Activated T-cell treated with anti-CD3 and anti-CD28 coated beads for 1 hour (primary cell): Measurements from ENCODE around the gene ACIN1.
"Not testable (repeated sequence)": the region's sequence is repeated elsewhere in the genome, so short reads cannot be mapped to it uniquely, and the experiment has no call there.

ENCODE experiments used
- DNase-seq: peaks from one replicate; pipeline ENCODE4 v3.0.0-alpha.2; 2020; ENCODE audit warnings: low read depth

Gene ACIN1

GRCh38 chr14:23122086-23122485 lies 27.1 kb upstream of the ACIN1 start:
- DNase-seq, result no peak

DNA sequence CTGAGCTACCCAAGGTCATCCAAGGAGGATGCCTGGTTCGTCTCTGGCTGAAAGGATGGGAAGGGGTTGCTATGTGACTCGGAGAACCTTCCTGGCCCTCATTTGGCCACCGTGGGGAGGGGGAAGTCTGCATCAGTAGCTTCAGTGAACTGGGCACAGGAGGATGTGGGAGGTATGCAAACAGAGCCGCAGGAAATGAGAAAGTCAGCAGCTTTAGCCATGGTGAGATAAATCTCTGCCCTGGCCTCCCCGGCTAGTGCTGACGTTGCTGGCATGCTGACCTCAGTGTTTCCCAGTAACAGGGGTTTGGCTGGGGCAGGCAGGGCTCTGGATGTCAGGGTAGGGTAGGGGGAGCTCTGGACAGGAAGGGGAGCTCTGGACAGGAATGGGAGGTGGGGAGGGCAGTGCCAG lies 26.4 kb upstream of the ACIN1 start:
- no peak for DNase-seq

GRCh38 chr14:23120541-23121251 lies 25.8 kb upstream of the ACIN1 start:
- DNase-seq, result peak; percentile 58

DNA sequence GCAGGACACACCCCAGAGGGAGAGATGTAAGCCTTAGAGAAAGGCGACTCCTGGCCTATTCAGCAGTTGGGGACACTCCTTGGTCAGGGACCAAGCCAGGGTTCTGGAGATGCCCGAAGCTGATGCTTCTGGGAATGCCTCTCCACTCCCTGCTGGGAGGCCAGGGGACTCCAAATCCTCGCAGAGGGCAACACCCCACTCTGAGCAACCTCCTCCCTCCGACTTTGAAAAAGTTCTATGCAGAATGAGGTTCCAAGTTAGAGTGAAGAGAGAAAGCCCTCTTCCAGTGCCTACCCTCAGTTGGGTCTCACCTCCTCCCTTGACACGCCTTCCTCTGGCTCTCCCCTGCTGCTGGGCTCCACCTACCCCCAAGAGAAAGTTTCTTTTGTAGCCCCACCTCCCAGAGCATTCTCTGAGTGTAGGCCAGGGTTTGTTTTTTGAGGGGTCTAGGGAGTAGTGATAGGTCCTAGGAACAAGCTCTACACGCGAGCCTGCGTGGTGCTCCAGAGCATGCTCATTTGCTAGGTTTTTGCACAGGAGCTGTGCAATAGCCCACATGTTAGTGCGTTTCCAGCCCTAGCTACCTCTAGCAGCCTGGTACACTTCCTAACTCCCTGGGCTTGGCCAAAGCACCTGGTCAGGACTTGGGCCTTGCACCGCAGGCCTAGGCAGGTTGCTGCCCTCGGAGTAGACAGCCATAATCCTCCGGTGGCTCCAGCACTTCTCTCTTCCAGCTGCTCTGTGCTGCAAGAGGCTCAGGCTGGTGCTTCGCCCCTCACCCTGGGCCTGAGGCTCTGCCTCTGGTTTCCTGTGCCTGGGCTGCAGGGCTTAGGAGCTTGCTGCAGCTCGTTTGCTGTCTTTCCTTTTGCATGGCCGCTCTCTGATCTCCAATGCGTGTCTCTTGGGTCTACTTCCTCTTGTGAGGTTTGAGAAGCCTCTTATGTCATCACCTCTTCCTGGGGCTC lies 24.7 kb upstream of the ACIN1 start:
- peak; percentile 16 for DNase-seq

DNA sequence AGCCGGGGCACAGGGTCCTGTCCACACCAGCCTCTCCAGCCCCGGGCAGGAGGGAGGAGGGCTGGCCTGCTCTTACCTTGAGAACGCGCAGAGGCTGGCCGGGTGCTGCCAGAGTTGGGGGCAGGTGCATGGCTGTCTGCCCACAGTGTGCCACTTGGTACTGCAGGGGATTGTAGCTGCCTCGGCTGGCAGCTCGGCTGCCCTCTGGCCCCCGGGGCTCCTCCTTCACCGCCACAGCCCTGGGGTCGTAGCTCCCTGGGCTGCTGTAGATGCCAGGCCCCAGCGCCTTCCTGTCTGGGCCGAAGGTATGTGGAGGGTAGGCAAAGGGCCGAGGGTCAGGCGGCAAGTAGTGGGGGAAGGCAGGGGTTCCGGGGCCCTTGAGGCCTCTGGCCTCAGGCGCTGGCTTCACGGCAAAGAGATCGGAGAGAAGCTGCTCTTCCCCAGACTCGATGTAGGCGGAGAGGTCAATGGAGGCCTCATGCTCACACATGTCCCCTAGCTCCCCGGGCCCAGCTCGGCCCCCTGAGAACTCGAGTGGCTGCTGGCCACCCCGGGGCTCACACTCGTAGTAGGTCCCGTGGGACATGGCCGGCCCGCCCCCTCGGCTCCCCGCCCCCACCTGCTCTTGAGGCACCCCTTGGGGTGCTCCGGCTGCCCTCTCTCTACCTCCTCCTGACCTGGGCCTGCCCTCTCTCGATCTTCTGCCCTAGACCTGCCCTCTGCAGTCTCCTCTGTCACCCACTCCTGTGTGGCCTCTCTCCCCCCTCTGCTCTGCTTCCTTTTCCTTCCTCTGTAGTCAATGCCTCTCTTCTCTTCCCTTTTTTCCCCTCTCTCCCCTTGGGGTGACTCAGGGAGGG lies 23.8 kb upstream of the ACIN1 start, which contains the start of gene CEBPE:
TSS of gene CEBPE (minus strand) at position 750 of the 857 bp plus-strand sequence. CDS start at position 586, 164 bp downstream.
- DNase-seq, result no peak

GRCh38 chr14:23117371-23118020 lies 22.6 kb upstream of the ACIN1 start:
- no peak for DNase-seq

DNA sequence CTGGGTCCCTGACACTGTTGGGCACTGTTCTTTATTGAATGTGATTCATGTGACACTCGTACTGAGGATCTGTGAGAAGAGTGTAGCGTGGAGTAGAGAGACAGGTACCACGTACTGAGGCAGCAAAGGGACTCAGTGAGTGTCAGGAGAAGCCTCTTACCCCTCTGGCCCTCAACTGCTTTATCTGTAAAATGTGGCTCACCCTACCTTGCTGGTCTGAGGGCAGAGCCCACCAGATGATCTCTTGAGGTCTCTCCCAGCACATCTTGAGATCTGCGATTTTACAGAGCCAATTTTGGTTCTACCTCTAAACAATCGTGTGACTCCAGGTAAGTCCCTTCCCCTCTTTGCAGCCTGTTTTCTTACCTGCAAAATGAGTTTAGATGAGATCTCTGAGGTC lies 21.0 kb upstream of the ACIN1 start:
- no peak for DNase-seq

GRCh38 chr14:23115039-23115731 lies 20.2 kb upstream of the ACIN1 start:
- DNase-seq, result no peak

DNA sequence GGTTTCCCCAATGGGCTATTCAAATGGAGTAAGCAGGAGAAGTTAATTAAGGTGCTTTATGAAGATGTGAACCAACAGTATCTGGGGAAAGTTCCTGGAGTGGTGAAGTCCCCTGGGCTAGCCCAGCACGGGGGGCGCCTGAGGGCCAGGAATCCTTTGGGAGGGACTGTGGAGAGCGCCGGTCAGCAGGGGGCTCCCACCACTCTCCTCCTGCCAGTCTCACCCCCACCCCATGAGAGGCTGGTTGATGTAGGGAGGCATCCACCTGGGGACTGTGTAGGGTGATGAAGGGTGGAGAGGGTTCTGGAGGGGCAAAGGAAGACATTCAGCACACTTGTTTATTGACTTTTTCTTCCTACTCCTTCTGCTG lies 19.7 kb upstream of the ACIN1 start:
- no peak for DNase-seq

- DNase-seq, result no peak
Measured at GRCh38 chr14:23114120-23114458, 19.2 kb upstream of the ACIN1 start.

- no peak for DNase-seq
Measured at GRCh38 chr14:23113431-23114119, 18.6 kb upstream of the ACIN1 start.

GRCh38 chr14:23112359-23113178 lies 17.6 kb upstream of the ACIN1 start:
- DNase-seq, result no peak

GRCh38 chr14:23110579-23111365 lies 15.8 kb upstream of the ACIN1 start:
- DNase-seq, result no peak

DNA sequence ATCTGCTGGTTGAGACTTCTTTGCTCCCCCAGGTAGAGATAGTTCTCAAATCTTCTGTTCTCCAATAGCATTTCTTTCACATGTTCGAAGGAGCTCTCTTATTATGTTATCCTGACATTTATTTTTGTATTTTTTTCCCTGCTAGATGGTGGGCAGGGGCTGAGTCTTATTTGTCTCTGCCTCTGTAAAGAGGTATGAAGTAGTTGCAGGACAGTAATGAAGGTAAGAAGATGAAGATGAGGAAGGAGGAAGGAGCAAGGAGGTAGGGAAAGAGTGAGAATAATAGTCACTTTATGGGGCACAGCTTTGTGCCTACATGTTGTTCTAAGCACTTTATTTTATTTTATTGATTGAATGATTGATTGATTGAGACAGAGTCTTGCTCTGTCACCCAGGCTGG lies 14.8 kb upstream of the ACIN1 start:
- DNase-seq, result no peak

GRCh38 chr14:23108169-23108568 lies 13.2 kb upstream of the ACIN1 start:
- DNase-seq, result not testable (repeated sequence)

- DNase-seq, result not testable (repeated sequence)
Measured at GRCh38 chr14:23107620-23108019, 12.7 kb upstream of the ACIN1 start.

DNA sequence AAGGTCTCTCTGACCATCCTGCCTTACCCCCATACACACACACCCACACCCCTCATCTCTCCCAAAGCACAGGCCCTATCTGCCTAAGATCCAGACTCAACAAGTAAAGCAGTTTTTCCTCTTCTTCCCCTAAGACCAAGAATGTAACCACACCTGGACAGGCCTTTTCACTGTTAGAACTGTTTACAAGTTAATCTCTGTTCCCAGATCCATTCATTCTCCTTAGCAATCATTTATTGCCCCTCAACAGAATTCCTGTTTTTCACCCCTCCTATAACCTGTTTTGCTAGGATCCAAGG lies 11.8 kb upstream of the ACIN1 start:
- no peak for DNase-seq

DNA sequence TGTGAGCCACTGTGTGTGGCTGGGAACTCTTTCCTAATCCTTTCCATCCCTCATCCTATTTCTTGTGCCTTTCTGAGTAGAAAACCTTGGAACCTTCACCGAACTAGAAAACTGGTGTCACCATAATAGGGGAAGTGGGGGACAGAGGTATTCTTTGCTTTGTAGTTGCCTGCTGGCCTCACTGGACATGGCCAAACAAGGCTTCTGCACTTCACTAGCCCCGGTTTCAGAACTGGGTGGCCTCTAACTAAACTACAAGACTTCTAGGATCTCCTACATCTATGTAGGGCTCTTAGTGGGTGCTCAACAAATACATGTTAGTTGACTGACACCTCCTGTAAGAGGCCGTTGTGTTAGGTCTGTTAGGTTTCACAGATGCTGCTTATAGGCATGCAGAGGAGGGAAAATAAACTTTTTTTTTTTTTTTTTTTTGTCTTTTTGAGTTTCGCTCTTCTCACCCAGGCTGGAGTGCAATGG lies 10.4 kb upstream of the ACIN1 start:
- no peak for DNase-seq
